ENCODE measurements around the gene AIMP1.
A peak's percentile ranks its signal among the peaks of the same experiment; 100 is the strongest.
"Not testable (repeated sequence)": the region's sequence is repeated elsewhere in the genome, so short reads cannot be mapped to it uniquely, and the experiment has no call there.

The AIMP1 gene

GRCh38 chr4:106351016-106351415 is 34.7 kb downstream of the AIMP1 start:
- DNase-seq (ENCODE audit: low spot score): no peak

GRCh38 chr4:106353786-106354185 is 37.4 kb downstream of the AIMP1 start:
- DNase-seq (ENCODE audit: low spot score): no peak

- no peak for DNase-seq (ENCODE audit: low spot score)
Measured at GRCh38 chr4:106355193-106355592, 38.8 kb downstream of the AIMP1 start.

DNA sequence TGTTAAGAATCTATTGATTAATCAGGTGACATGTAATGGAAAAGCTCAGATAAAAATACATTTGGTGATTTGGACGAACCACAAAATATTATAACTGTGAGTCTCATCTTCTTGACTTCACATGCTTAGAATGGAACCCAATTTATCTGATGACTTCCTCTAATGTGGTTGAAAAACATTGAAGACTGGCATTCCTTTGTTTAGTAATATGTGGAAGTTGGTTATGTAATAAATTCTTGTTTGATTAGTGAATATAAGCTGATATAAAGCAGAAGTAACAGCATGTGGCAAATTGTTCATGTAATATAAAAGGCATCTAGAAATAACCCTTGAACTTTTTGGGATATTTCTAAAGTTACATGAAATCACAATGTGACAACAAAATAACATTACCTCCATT is 42.5 kb downstream of the AIMP1 start:
- peak; percentile 49 for DNase-seq (ENCODE audit: low spot score)

DNA sequence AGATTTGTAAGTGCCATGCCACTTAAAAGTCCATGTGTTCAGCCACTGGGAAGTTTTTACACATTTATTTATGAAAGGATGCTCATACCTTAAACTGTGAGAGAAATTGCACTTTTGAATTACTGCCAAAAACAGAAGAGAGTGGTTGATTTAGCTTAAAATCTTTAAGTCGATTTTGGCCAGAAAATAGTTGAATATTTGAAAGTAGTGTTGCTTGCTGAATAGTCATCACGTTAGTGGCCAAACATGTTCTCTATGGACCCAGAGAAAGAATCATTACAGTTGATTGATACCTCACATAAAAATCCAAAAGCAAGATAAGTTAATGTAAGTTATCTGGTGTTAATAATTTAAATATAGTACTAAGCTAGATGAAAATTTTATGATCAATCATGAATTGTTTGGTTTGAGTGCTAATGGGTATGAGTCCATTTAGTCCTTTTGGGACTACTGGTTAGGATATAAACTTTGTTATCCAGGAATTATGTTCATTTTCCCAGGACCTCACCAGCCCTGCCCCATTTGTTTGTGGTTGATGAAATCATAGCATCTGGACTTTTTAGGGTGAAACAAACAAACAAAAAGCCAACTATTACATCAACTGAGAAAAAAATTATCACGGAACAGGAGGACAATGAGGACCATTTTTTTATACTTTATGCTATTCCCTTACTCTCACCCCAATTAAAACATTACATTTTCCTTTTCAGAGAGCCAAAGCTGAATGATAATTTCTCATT is 45.9 kb downstream of the AIMP1 start:
- DNase-seq (ENCODE audit: low spot score): no peak

DNA sequence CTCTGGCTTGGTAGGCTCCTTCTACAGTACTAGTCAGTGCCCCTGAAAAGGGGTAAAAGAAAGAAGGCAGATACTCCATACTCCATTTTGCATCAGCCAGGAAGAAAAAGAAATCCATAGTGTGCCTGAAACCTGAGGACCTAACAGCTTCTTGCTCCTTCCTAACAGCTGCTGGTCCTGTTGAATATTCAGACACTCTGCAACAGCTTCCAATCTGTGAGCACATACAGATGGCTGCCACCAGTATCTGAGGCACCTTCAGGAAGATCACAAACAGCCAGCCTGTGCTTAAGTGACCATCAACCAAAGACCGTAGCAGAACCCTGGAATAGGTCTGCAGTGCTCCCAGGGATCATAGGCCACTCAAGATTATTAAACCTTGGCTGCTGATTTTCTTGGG is 47.9 kb downstream of the AIMP1 start:
- no peak for DNase-seq (ENCODE audit: low spot score)

GRCh38 chr4:106365613-106366012 is 49.3 kb downstream of the AIMP1 start:
- DNase-seq (ENCODE audit: low spot score): peak; percentile 73

GRCh38 chr4:106366026-106366425 is 49.7 kb downstream of the AIMP1 start:
- peak; percentile 20 for DNase-seq (ENCODE audit: low spot score)

GRCh38 chr4:106367072-106367471 is 50.7 kb downstream of the AIMP1 start:
- no peak for DNase-seq (ENCODE audit: low spot score)

DNA sequence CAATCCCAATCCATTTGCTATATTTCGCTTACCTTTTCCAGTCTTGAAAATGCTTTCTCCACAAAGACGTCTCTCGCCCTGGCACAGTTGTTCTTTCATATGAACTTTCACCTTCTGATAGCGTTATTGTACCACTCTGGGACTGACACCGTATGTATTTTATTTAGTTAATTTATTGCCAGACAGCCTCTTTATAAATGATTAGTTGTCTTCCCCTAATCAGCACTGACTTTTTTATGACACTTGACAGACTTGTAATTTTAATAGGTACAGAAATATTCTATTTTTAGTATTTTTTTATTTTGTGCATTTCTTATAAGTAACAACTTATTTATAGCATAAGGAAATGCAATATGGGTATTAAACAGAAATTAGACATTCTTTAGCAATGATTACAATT is 52.3 kb downstream of the AIMP1 start, which contains the start of gene GIMD1:
TSS of gene GIMD1 (minus strand) at position 101 of the 400 bp plus-strand sequence. CDS start 1,343 bp downstream, outside the sequence.
- DNase-seq (ENCODE audit: low spot score): no peak

DNA sequence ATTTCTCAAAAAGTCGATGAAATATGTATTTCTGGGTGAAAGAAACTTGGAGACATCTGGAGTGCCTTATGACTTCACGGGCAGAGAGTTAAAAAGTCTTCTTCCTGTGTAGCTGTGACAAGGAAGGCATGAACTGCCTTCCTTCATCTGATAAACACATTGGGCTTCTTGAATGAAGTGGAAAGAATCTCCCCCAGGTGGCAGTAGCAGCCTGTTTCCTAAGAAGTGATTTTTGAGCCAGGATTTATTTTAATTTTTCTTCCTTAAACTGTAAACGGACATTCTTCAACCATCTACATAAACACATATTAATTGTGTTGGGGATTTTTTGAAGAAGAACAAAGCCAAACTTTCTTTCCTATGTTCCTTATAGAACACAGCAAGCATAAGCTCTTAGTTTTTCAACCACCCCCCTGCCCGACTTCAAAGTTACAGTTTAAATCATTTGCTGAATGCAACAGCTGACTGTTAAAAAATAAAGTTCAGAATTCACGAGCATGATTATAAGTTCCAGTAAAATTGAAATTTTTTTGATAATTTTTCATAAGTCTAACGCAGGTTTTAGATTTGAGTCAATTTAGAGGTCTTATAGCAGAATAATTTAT is 53.2 kb downstream of the AIMP1 start:
- DNase-seq (ENCODE audit: low spot score): peak; percentile 69

DNA sequence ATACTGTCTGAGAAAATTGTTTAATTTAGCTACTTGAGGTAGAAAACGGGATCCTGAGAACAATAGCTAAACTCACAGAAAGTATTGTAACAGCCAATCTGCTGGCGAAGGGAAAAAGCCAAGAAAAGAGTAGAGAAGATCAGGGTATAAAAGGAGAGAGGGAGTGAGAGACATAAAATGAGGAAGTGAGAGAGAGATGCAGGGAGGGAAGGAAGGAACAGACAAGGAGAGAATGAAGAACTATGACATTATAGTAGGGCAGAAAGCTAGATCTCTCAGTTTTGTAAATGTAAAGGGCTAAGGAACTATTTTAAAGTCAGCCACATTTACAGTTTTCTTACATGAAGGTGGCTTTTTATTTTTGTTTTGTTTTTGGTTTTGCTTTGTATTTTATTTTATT is 53.9 kb downstream of the AIMP1 start:
- DNase-seq (ENCODE audit: low spot score): no peak

- DNase-seq (ENCODE audit: low spot score): peak; percentile 3
Measured at GRCh38 chr4:106371161-106371560, 54.8 kb downstream of the AIMP1 start.

DNA sequence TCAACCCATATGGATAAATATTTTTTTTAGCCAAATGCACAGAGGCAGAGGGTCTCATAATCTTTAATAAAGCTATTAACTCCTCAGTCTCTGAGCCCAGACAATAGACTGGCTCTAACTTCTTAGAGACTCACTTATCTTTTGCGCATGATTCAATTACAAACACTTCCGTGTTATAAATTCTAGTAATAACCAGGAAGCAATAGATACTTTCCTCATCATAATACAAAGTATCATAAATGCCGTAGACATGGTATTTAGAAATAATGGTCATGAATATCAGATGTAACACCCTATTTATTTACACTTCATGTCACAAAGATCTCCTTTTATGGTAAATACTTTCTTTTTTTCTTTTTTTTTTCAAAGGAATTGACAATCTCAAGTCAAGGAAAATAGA is 56.7 kb downstream of the AIMP1 start:
- DNase-seq (ENCODE audit: low spot score): no peak

DNA sequence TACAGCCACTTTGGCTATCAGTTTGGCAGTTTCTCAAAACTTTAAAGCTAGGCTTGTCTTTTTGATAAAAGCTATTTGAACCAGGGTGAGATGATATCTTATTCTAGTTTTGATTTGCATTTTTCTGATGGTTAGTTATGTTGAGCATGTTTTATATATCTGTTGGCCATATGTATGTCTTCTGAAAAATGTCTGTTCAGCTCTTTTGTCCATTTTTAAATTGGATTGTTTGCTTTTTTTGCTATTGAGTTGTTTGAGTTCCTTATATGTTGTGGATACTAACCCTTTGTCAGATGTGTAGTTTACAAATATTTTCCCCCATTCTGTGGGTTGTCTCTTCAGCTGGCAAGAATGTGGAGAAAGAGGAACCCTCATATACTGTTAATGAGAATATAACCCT is 63.8 kb downstream of the AIMP1 start:
- no peak for DNase-seq (ENCODE audit: low spot score)

GRCh38 chr4:106384878-106385277 is 68.5 kb downstream of the AIMP1 start:
- no peak for DNase-seq (ENCODE audit: low spot score)

- no peak for DNase-seq (ENCODE audit: low spot score)
Measured at GRCh38 chr4:106385853-106386393, 69.6 kb downstream of the AIMP1 start.

DNA sequence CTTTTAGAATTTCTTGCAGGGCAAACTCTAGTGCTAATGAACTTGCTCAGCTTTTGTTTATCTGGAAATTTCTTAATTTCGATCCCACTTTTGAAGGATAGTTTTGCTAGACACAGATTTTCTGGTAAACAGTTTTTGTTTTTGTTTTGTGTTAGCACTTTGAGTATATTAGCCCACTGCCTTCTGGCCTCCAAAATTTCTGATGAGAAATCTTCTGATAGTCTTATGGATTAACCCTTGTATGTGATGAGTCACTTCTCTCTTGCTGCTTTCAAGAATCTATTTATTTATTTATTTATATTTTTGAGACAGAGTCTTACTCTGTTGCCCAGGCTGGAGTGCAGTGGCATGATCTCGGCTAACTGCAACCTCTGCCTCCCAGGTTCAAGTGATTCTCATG is 79.2 kb downstream of the AIMP1 start:
- DNase-seq (ENCODE audit: low spot score): no peak

GRCh38 chr4:106398898-106399297 is 82.5 kb downstream of the AIMP1 start:
- DNase-seq (ENCODE audit: low spot score): not testable (repeated sequence)

Measured in GM03348 (cell line).